Measurements from ENCODE around the gene CHST12.

GRCh38 chr7:2409745-2410414 lies 6.5 kb downstream of the CHST12 start:
- TF ChIP-seq, protein P1, sequence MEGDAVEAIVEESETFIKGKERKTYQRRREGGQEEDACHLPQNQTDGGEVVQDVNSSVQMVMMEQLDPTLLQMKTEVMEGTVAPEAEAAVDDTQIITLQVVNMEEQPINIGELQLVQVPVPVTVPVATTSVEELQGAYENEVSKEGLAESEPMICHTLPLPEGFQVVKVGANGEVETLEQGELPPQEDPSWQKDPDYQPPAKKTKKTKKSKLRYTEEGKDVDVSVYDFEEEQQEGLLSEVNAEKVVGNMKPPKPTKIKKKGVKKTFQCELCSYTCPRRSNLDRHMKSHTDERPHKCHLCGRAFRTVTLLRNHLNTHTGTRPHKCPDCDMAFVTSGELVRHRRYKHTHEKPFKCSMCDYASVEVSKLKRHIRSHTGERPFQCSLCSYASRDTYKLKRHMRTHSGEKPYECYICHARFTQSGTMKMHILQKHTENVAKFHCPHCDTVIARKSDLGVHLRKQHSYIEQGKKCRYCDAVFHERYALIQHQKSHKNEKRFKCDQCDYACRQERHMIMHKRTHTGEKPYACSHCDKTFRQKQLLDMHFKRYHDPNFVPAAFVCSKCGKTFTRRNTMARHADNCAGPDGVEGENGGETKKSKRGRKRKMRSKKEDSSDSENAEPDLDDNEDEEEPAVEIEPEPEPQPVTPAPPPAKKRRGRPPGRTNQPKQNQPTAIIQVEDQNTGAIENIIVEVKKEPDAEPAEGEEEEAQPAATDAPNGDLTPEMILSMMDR (IDR thresholded peaks at IDR 0.05), result no peak
- no peak for TF ChIP-seq EZH2 (IDR thresholded peaks at IDR 0.05; ENCODE audit: borderline replicate concordance, insufficient read depth, low read depth, low read length, poor library complexity, severe bottlenecking)
